ENCODE measurements around the gene SYT5.
"Not testable (repeated sequence)": the region's sequence is repeated elsewhere in the genome, so short reads cannot be mapped to it uniquely, and the experiment has no call there.

The SYT5 gene

DNA sequence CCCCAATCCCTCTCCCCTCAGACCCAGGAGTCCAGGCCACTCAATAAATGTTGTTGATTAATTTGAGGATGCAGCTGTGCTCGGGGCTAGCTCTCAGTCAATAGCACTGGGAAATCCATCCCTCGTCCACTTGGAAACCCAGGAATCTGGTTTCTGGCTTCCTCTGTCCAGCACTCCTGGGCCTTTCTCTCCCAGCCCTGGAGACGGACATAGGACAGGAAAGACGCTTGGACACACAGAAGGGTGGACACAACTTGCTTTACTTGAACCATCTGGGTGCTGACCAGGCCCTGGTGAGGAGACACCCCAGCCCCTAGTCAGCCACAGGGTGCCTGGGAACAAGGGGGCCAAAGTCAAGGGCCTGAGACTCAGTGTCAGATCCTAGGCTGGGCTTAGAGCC is 21.7 kb downstream of the SYT5 start:
- Histone ChIP-seq H3K9ac (no peak overlapping the region), H4K20me1 (ENCODE audit: insufficient read depth) (no peaks in the 10 kb centered on the region), H3K27ac (no peak overlapping the region), H3K27me3 (ENCODE audit: insufficient read depth, low read depth) (peaks cover 38% of the 10 kb centered on the region), H3K36me3 (ENCODE audit: insufficient read depth) (no peaks in the 10 kb centered on the region), H3K4me2 (no peak overlapping the region), H2AFZ (ENCODE audit: low read depth) (no peak overlapping the region), H3K79me2 (ENCODE audit: insufficient read depth, low read depth) (no peaks in the 10 kb centered on the region), H3K4me3 (IDR thresholded peaks at IDR 0.05; ENCODE audit: insufficient read depth, low read depth, low read length) (no peak overlapping the region), H3K4me1 (ENCODE audit: low read depth, poor library complexity, severe bottlenecking) (no peaks in the 10 kb centered on the region)
- TF ChIP-seq, protein P1, sequence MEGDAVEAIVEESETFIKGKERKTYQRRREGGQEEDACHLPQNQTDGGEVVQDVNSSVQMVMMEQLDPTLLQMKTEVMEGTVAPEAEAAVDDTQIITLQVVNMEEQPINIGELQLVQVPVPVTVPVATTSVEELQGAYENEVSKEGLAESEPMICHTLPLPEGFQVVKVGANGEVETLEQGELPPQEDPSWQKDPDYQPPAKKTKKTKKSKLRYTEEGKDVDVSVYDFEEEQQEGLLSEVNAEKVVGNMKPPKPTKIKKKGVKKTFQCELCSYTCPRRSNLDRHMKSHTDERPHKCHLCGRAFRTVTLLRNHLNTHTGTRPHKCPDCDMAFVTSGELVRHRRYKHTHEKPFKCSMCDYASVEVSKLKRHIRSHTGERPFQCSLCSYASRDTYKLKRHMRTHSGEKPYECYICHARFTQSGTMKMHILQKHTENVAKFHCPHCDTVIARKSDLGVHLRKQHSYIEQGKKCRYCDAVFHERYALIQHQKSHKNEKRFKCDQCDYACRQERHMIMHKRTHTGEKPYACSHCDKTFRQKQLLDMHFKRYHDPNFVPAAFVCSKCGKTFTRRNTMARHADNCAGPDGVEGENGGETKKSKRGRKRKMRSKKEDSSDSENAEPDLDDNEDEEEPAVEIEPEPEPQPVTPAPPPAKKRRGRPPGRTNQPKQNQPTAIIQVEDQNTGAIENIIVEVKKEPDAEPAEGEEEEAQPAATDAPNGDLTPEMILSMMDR (conservative IDR thresholded peaks at IDR 0.05; ENCODE audit: low read depth, low read length), result no peak

DNA sequence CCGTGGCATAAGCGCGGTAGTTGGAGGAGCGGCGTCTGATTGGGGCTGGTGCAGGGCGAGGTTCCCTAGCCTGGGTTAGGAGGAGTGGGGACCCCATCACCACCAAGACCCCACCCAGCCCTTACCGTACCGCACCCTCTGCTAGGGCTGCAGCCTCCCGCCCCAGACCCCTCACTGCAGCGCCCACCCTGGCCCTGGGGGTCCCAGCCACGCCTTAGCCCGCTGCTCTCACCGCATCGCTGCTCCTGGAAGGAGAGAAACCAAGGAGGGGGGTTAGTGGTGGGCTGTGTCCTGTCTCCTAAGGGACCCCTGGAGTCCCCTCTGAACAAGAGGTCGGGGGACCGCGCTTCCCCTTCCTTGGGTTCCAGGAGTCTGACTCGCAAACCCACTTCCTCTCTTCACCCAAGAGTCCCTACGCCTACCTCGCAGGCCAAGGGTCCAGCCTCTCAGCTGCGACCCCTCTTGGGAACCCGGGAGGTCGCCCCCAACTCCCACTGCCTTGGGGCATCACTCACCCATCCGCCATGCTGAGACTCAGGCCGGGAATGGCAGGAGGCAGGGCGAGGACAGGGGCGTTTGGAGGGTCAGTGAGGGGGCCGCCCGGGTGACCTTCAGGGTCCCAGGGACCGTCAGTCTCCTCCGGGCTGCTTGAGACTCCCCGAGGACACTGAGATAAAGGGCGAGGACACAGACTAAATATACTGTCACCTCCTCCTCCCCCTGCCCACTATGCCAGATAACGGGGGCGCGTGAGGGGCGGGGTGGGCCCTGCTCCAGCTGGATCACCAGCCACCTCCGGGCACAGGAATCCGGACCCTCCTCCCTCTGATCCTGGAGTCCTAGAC is 22.8 kb downstream of the SYT5 start, which contains the start of gene TNNI3:
Gene TNNI3 (minus strand): TSS at position 669 of the 845 bp plus-strand sequence. CDS start 143 bp downstream, at position 526.
- Histone ChIP-seq H3K4me2 (no peak within 1 kb of the TSS), H2AFZ (ENCODE audit: low read depth) (no peak within 1 kb of the TSS), H3K79me2 (ENCODE audit: insufficient read depth, low read depth) (no peaks in the 10 kb centered on the region), H3K9ac (no peak within 1 kb of the TSS), H3K36me3 (ENCODE audit: insufficient read depth) (no peaks in the 10 kb centered on the region), H3K4me1 (ENCODE audit: low read depth, poor library complexity, severe bottlenecking) (no peaks in the 10 kb centered on the region), H3K27ac (no peak within 1 kb of the TSS), H3K27me3 (ENCODE audit: insufficient read depth, low read depth) (peaks cover 32% of the 10 kb centered on the region), H3K4me3 (IDR thresholded peaks at IDR 0.05; ENCODE audit: insufficient read depth, low read depth, low read length) (no peak within 1 kb of the TSS), H4K20me1 (ENCODE audit: insufficient read depth) (no peaks in the 10 kb centered on the region)
- TF ChIP-seq, protein P1 (conservative IDR thresholded peaks at IDR 0.05; ENCODE audit: low read depth, low read length), result no peak

DNA sequence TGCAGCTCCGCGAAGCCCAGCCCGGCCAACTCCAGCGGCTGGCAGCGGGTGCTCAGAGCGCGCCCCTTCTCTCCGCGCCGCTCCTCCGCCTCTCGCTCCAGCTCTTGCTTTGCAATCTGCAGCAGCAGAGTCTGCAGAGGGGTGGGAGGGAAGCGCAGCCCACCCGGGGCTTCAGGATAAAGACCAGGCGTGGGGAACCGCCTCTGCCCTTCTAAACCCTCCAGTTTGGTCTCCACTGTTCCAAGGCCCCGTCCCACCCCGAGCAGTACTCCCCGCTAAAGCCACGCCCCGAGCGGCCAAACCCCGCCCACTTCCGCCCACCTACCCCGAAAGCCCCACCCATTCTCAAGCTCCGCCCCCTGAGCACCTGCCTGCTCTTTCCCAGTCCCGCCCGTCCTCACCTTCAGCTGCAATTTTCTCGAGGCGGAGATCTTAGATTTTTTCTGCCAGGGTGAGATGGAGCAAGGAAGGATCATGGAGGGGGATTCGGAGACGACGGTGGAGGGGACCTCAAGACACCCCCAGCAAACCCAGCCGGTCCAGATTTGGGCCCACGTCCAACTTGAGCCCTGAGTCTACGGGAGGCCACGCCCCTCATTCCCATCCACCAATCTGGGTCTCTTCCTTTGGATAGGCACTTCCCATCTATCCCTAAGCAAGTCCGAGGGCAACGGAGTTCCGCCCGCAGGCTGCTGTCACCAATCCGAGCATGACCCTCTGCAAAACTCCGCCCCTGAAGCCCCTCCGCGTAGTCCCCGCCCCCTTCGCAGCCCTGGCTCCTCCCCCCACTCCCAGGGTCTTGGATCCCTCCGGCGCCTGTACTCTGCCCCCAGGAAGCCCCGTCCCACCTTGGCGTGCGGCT is 23.7 kb downstream of the SYT5 start:
- Histone ChIP-seq H4K20me1 (ENCODE audit: insufficient read depth) (no peaks in the 10 kb centered on the region), H3K27me3 (ENCODE audit: insufficient read depth, low read depth) (peaks cover 30% of the 10 kb centered on the region), H3K4me2 (no peak overlapping the region), H3K9ac (no peak overlapping the region), H3K27ac (no peak overlapping the region), H3K4me1 (ENCODE audit: low read depth, poor library complexity, severe bottlenecking) (no peaks in the 10 kb centered on the region), H3K79me2 (ENCODE audit: insufficient read depth, low read depth) (no peaks in the 10 kb centered on the region), H2AFZ (ENCODE audit: low read depth) (no peak overlapping the region), H3K4me3 (IDR thresholded peaks at IDR 0.05; ENCODE audit: insufficient read depth, low read depth, low read length) (no peak overlapping the region), H3K36me3 (ENCODE audit: insufficient read depth) (no peaks in the 10 kb centered on the region)
- TF ChIP-seq, protein P1 (conservative IDR thresholded peaks at IDR 0.05; ENCODE audit: low read depth, low read length), result no peak

DNA sequence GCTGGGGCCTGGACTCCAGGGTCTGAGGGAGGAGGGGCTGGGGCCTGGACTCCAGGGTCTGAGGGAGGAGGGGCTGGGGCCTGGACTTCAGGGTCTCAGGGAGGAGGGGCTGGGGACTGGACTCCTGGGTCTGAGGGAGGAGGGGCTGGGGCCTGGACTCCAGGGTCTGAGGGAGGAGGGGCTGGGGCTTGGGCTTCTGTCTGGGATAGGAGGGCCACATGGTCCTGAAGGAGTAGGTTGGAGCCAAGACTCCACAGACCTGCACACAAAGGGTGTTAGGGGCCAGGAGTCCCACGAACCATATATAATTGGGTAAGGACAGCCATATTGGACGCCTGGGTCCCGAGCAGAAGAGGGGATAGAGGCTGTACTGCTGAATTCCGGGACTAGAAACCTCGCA is 24.3 kb downstream of the SYT5 start:
- H3K36me3 ChIP-seq (ENCODE audit: insufficient read depth); H3K27ac ChIP-seq; H3K4me2 ChIP-seq; H3K9ac ChIP-seq; H4K20me1 ChIP-seq (ENCODE audit: insufficient read depth); H2AFZ ChIP-seq (ENCODE audit: low read depth); H3K79me2 ChIP-seq (ENCODE audit: insufficient read depth, low read depth); H3K4me3 ChIP-seq (IDR thresholded peaks at IDR 0.05; ENCODE audit: insufficient read depth, low read depth, low read length); H3K4me1 ChIP-seq (ENCODE audit: low read depth, poor library complexity, severe bottlenecking): not testable (repeated sequence)
- H3K27me3 ChIP-seq (ENCODE audit: insufficient read depth, low read depth), result peaks cover 30% of the 10 kb centered on the region

All from KMS-11 (cell line).